HL-60 (cell line): ENCODE data around the gene CISD3.

Experiments used
- DNase-seq, 2 experiments: peaks; one replicate each; pipeline ENCODE4 v3.0.0-alpha.2; 2010 to 2020; ENCODE audit warnings: low read depth in 1 of 2, low spot score in 1 of 2
- H3K27ac ChIP-seq: fragments of 250-450 bp; sonication (Bioruptor Pico); replicated peaks from 2 replicates; pipeline ENCODE4 v1.5.1; 2020; ENCODE audit warnings: mild to moderate bottlenecking, moderate library complexity
- H3K27me3 ChIP-seq: fragments of 250-450 bp; sonication (Bioruptor Pico); 2 replicates; pipeline ENCODE4 v1.5.1; 2021; ENCODE audit warnings: mild to moderate bottlenecking, moderate library complexity; ENCODE audit not compliant: insufficient read depth, poor library complexity, severe bottlenecking
- H3K4me3 ChIP-seq: replicated peaks from 2 replicates; pipeline ENCODE4 v1.5.1; 2011; ENCODE audit warnings: mild to moderate bottlenecking, control low read depth, low read length; ENCODE audit not compliant: insufficient read depth
- CTCF ChIP-seq: IDR thresholded peaks from one replicate; pipeline ENCODE4 v1.5.1; 2011; ENCODE audit warnings: low read length, control low read depth, inconsistent platforms; ENCODE audit not compliant: insufficient read depth
- GABPA ChIP-seq: IDR thresholded peaks from 2 replicates; pipeline ENCODE4 v1.6.1; 2012; ENCODE audit warnings: low read depth
- POLR2AphosphoS5 ChIP-seq: IDR thresholded peaks from 2 replicates; pipeline ENCODE4 v1.6.1; 2012; ENCODE audit warnings: low read depth
- REST ChIP-seq: IDR thresholded peaks from 2 replicates; pipeline ENCODE4 v1.6.1; 2012; ENCODE audit warnings: low read depth; ENCODE audit not compliant: insufficient replicate concordance
- SPI1 ChIP-seq: IDR thresholded peaks from 2 replicates; pipeline ENCODE4 v1.6.1; 2012; ENCODE audit warnings: low read depth, mild to moderate bottlenecking, borderline replicate concordance

CISD3 gene

GRCh38 chr17:38709104-38709820, 20.9 kb upstream of the CISD3 start:
- Histone ChIP-seq H3K27ac (no peak overlapping the region), H3K4me3 (no peak overlapping the region), H3K27me3 (no peaks in the 10 kb centered on the region)
- TF ChIP-seq POLR2AphosphoS5 (no peak), SPI1 (no peak), REST (no peak), CTCF (no peak)
- no peak for DNase-seq

- Histone ChIP-seq H3K4me3 (no peak overlapping the region), H3K27me3 (no peaks in the 10 kb centered on the region), H3K27ac (no peak overlapping the region)
- no peak for TF ChIP-seq CTCF
- no peak for TF ChIP-seq POLR2AphosphoS5
- no peak for TF ChIP-seq GABPA
- TF ChIP-seq SPI1 = no peak
- TF ChIP-seq REST = no peak
- DNase-seq = no peak
Observed at GRCh38 chr17:38709864-38710603, 20.1 kb upstream of the CISD3 start.

- Histone ChIP-seq H3K27me3 (no peaks in the 10 kb centered on the region), H3K4me3 (no peak overlapping the region)
Observed at GRCh38 chr17:38710604-38710962, 19.6 kb upstream of the CISD3 start.

More at GRCh38 chr17:38710604-38710962, 19.6 kb upstream of the CISD3 start:
- no peak for DNase-seq
- TF ChIP-seq CTCF = no peak
- no peak overlapping the region for H3K27ac ChIP-seq
